Endothelial cell (in vitro differentiated cells): ENCODE data around the gene ANKS1A. TPM values are rescaled to one million over a fixed set of nuclear protein-coding genes. Genes with fewer than 3 reads are reported as not detected.

Experiments used
- DNase-seq: peaks from one replicate; pipeline ENCODE4 v3.0.0; 2021; ENCODE audit warnings: low spot score
- H3K27ac Mint-ChIP-seq: one replicate; pipeline ENCODE4 v1.8.0; 2021; ENCODE audit warnings: mixed read lengths, inconsistent platforms; ENCODE audit not compliant: unreplicated experiment
- H3K27me3 Mint-ChIP-seq: one replicate; pipeline ENCODE4 v1.8.0; 2021; ENCODE audit warnings: mild to moderate bottlenecking, moderate library complexity, mixed read lengths, inconsistent platforms; ENCODE audit not compliant: unreplicated experiment
- H3K36me3 Mint-ChIP-seq: one replicate; pipeline ENCODE4 v1.8.0; 2021; ENCODE audit warnings: mild to moderate bottlenecking, low read depth, mixed read lengths, inconsistent platforms; ENCODE audit not compliant: unreplicated experiment
- H3K4me1 Mint-ChIP-seq: one replicate; pipeline ENCODE4 v1.8.0; 2021; ENCODE audit warnings: mild to moderate bottlenecking, mixed read lengths, inconsistent platforms; ENCODE audit not compliant: unreplicated experiment
- H3K4me3 Mint-ChIP-seq: one replicate; pipeline ENCODE4 v1.8.0; 2021; ENCODE audit warnings: mild to moderate bottlenecking, mixed read lengths, inconsistent platforms; ENCODE audit not compliant: unreplicated experiment
- H3K9me3 Mint-ChIP-seq: one replicate; pipeline ENCODE4 v1.8.0; 2021; ENCODE audit warnings: mixed read lengths, inconsistent platforms; ENCODE audit not compliant: unreplicated experiment
- CTCF ChIP-seq: fragments of 200-600 bp; sonication (generic); IDR thresholded peaks from one replicate; pipeline ENCODE4 v1.5.0; 2021; ENCODE audit warnings: antibody characterized with exemption; ENCODE audit not compliant: unreplicated experiment
- total RNA-seq: library from RNA; stranded (reverse); fragmentation: NEBNext Ultra II Directional; extraction: Animal tissue kit (Norgen Biotek cat#: 25700); gene quantifications from one replicate; pipeline ENCODE4 v1.2.1, GENCODE V29; 2021; ENCODE audit not compliant: unreplicated experiment

Gene ANKS1A
- total RNA-seq, 1 donor from 2014 or later = 20.1 TPM

- Mint-ChIP-seq H3K36me3 (peaks cover 4% of the 10 kb centered on the region), H3K4me1 (peaks cover 10% of the 10 kb centered on the region), H3K9me3 (no peaks in the 10 kb centered on the region), H3K27me3 (peaks cover 3% of the 10 kb centered on the region), H3K4me3 (no peak overlapping the region), H3K27ac (no peak overlapping the region)
- no peak for DNase-seq
- no peak for TF ChIP-seq CTCF
Observed at GRCh38 chr6:34979218-34979617, 90.2 kb downstream of the ANKS1A start.

- no peak overlapping the region for H3K27ac Mint-ChIP-seq
- H3K36me3 Mint-ChIP-seq = peaks cover 4% of the 10 kb centered on the region
- no peaks in the 10 kb centered on the region for H3K9me3 Mint-ChIP-seq
- peaks cover 2% of the 10 kb centered on the region for H3K27me3 Mint-ChIP-seq
- H3K4me1 Mint-ChIP-seq = peaks cover 7% of the 10 kb centered on the region
- TF ChIP-seq CTCF = no peak
- no peak overlapping the region for H3K4me3 Mint-ChIP-seq
- no peak for DNase-seq
Observed at GRCh38 chr6:34979994-34980393, 90.9 kb downstream of the ANKS1A start.

- Mint-ChIP-seq H3K9me3 (no peaks in the 10 kb centered on the region), H3K36me3 (peaks cover 4% of the 10 kb centered on the region), H3K27me3 (peaks cover 2% of the 10 kb centered on the region), H3K27ac (no peak overlapping the region), H3K4me3 (no peak overlapping the region), H3K4me1 (peaks cover 7% of the 10 kb centered on the region)
- DNase-seq = no peak
- no peak for TF ChIP-seq CTCF
Observed at GRCh38 chr6:34981366-34981765, 92.3 kb downstream of the ANKS1A start.

GRCh38 chr6:34981951-34982350 lies 92.9 kb downstream of the ANKS1A start:
- no peak overlapping the region for H3K27ac Mint-ChIP-seq
- no peaks in the 10 kb centered on the region for H3K9me3 Mint-ChIP-seq
- TF ChIP-seq CTCF = no peak

GRCh38 chr6:34982424-34982852 lies 93.4 kb downstream of the ANKS1A start:
- Mint-ChIP-seq H3K27ac (no peak overlapping the region), H3K36me3 (peaks cover 4% of the 10 kb centered on the region), H3K4me3 (peak overlapping the region; percentile 20), H3K9me3 (no peaks in the 10 kb centered on the region), H3K4me1 (peaks cover 13% of the 10 kb centered on the region), H3K27me3 (peaks cover 2% of the 10 kb centered on the region)
- TF ChIP-seq CTCF = no peak
- DNase-seq = no peak

More at GRCh38 chr6:34981951-34982350, 92.9 kb downstream of the ANKS1A start:
- H3K4me3 Mint-ChIP-seq = peak overlapping the region; percentile 20
- peaks cover 4% of the 10 kb centered on the region for H3K36me3 Mint-ChIP-seq
- no peak for DNase-seq
- H3K27me3 Mint-ChIP-seq = peaks cover 2% of the 10 kb centered on the region
- H3K4me1 Mint-ChIP-seq = peaks cover 8% of the 10 kb centered on the region
